Stimulated activated CD8-positive, alpha-beta memory T cell treated with anti-CD3 and anti-CD28 coated beads, Interleukin-15, amount 100 ng/mL, for 48 hours (primary cell): ENCODE results near the gene LRRC47.

Source experiments
- DNase-seq, 2 donors: peaks; one replicate each; pipeline ENCODE4 v3.0.0-alpha.2; 2020; ENCODE audit warnings: low read depth in 2 of 2

Gene LRRC47

GRCh38 chr1:3786468-3787348, 9.6 kb downstream of the LRRC47 start:
- no peak for DNase-seq

GRCh38 chr1:3785456-3786157, 10.7 kb downstream of the LRRC47 start:
- no peak for DNase-seq

GRCh38 chr1:3785045-3785444, 11.3 kb downstream of the LRRC47 start:
- DNase-seq, result no peak

GRCh38 chr1:3783651-3784474, 12.4 kb downstream of the LRRC47 start:
- no peak for DNase-seq

GRCh38 chr1:3780901-3781300, 15.4 kb downstream of the LRRC47 start:
- DNase-seq, result no peak

DNA sequence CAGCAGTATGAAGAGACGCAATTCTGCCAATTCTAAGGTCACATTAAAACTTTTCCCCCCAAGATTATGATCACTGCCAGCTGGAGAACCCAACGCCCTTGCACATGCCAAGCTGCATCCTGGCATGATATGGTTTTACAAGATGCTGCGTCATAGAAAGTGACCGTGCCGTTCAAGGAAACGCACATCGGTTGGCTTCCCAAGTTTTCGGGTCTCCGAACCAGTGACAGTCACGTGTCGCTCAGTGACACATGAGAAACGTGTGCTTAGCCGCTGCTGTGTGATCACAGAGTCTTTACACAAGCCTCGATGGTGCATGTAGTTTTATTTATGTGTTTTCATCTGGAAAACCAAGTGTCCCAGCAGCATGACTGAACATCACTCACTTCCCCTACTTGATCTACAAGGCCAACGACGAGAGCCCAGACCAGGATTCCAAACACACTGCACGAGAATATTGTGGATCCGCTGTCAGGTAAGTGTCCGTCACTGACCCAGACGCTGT, 16.3 kb downstream of the LRRC47 start:
- no peak for DNase-seq

DNA sequence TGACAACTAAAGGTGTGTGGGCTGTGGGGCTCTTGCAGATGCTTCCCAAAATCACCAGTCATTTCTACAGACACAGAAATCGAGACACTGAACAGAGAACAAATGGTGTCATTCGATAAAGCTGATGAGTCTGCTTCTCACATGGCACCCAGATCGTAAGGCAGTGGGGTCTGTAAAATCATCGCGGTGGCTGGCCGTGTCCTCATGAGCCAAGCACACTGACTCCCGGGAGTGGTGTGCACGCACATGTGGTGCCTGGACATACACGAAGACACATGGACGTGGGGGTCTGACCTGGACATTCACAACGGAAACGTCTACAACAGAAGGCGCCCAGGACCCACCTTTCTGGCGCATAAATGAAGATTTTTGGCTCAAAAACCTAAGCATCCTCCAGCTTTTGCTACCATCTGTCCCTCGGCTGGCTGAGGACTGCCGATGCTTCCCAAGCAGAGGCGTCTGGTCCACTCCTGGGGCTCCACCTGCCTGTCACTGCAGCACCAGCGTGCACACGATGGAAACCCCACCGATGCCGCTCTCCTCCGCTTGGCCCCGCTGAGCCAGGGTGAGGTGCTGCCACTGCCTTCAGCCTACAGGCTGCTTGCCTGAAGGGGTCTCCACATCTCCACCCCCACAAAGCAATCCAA, 16.9 kb downstream of the LRRC47 start:
- no peak for DNase-seq

DNA sequence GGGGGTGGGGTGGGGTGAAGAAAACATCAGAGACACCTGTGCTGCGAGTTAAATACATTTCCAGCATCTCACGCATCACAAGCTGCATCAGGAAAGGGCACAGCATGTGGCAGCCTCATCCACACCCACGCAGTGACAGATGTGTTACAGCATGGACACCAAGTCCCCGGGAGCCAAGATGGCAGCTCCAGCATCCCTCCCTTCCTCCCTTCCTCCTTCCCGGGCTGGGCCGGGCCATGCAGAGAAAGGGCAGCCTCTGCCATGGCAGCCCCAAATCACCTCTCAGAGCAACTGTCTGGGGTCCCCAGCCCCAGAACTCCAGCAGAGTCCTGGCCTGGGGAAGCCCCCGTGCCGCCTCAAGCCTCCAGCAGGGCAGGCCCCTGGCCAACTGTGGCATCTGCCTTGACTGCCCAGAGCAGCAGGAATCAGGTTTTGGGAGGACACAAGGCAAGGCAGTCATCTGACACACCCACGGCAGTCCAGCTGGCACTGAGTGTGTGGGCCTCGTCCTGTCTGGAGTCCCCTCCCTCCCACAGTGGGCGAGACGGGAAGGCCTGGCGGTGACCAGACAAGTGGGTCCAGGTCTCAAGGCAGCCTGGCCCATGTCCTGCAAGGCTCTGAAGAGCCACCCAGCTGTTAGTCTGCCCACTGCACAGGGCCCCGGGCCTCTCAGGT, 17.6 kb downstream of the LRRC47 start:
- DNase-seq, result no peak

- no peak for DNase-seq
These were observed 18.4 kb downstream of the LRRC47 start for GRCh38 chr1:3777647-3778589.

GRCh38 chr1:3777078-3777547, 19.2 kb downstream of the LRRC47 start:
- no peak for DNase-seq

DNA sequence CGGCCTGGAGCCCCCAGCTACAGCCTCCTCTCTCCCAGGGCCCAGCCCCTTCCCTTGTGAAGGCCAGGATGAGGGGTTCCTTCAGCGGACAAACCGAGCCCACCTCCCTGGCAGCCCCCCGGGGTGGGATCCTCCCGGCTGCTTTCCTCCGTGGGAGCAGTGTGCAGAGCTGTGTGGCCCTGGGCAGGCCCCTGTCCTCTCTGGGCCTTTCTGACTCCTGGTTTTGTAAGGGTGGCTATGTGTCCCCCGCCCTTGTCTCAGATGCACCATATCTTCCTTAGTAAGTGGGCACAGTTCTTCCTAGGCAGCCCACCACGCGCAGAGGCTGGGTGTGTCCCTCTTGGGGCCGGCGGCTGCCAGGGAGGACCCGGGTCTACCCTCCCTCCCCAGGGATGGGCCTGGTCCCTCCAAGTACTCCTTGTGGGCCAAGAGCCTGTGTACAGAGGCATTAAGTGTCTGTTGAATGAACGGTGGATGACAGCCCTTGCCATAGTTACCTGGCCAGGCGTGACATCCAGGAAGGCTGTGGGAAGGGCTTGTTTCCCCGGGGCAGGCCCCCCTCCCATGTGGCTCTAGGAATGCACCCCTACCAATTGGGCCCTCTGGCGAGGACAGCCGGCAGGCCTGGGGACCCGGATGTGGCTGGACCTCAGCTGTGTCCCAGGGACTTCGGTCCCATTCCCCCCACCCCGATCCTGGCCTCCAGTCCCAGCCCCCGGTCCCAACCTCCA, 19.9 kb downstream of the LRRC47 start:
- no peak for DNase-seq

- DNase-seq, result peak in 1 of 2 donors; percentile 37
These were observed 20.6 kb downstream of the LRRC47 start for GRCh38 chr1:3775490-3776230.

GRCh38 chr1:3774946-3775489, 21.3 kb downstream of the LRRC47 start:
- no peak for DNase-seq

DNA sequence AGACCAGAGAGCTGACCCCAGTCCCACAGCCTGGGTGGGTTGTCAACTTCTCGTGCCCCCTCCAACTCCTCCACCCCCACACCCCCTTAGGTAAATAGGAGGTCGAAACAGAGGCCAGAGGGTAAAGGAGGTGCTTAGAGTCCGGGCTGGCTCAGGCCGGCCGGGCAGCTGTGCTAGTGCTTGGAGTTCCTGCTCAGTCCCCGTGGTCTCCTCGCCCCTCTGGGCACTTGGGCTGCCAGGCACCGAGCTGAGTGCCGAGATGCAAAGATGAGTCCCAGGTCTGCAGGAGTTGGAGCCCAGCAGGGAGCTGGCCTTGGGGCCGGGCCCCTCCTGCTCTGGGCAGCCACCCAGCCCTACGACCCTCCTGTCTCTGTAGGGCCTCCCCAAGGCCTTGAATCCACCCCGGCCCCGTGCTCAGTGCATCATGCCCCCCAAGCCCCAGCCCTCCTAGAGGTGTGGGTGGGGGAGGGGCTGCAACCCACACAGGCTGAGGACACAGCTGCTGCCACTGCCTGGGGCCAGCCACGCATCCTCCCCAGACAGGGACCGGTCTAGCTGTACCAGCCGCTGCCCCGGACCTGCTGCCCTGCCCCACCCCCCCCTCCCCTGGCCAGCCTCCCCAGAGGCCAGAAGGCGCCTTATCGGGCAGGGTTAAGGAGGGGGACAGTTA, 21.9 kb downstream of the LRRC47 start:
- DNase-seq, result no peak

GRCh38 chr1:3773572-3774275, 22.6 kb downstream of the LRRC47 start:
- no peak for DNase-seq

GRCh38 chr1:3772715-3773571, 23.4 kb downstream of the LRRC47 start, which contains the start of gene SMIM1:
Gene SMIM1 (plus strand): TSS chr1:3772749. CDS start chr1:3775374, 2,625 bp downstream.
- no peak for DNase-seq
